ENCODE measurements around the gene IL1R2.
A peak's percentile ranks its signal among the peaks of the same experiment; 100 is the strongest.

IL1R2 gene

DNA sequence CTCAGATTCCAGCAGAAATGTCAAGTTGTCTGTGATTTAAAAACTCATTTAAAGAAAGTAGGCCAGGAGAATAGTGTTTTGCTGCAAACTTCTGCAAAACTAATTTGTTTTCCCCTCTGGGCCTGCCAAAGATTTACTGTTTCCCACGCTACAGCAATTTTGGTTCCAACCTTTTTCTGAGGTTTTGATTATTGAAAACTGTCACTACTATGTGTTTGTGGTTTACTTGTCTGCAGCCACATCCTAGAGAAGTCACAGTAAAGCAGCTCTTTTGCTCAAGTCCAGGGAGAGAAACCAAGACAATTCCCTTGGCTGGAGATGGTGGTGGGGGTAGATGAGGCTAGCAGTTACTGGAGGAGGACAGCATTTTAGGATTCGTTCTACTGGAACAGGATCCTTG is 12.8 kb downstream of the IL1R2 start:
- FAIRE-seq, result no peak
- TF ChIP-seq POU2F2 (IDR thresholded peaks at IDR 0.05; ENCODE audit: low read depth, low read length) (no peak), POLR2A (IDR thresholded peaks at IDR 0.05; ENCODE audit: low read depth, low read length) (no peak), TAF1 (IDR thresholded peaks at IDR 0.05; ENCODE audit: low read depth, low read length) (no peak), PAX5 (IDR thresholded peaks at IDR 0.05; ENCODE audit: insufficient read depth, low read length, severe bottlenecking) (no peak), SPI1 (IDR thresholded peaks at IDR 0.05; ENCODE audit: low read depth, low read length) (no peak), POLR2AphosphoS5 (IDR thresholded peaks at IDR 0.05; ENCODE audit: low read depth, low read length) (no peak)
- DNase-seq (ENCODE audit: insufficient read length, low spot score), result no peak

GRCh38 chr2:102005449-102005848 is 13.7 kb downstream of the IL1R2 start:
- TF ChIP-seq PAX5 (IDR thresholded peaks at IDR 0.05; ENCODE audit: insufficient read depth, low read length, severe bottlenecking) (no peak), SPI1 (IDR thresholded peaks at IDR 0.05; ENCODE audit: low read depth, low read length) (no peak), TAF1 (IDR thresholded peaks at IDR 0.05; ENCODE audit: low read depth, low read length) (no peak), POLR2AphosphoS5 (IDR thresholded peaks at IDR 0.05; ENCODE audit: low read depth, low read length) (no peak), POU2F2 (IDR thresholded peaks at IDR 0.05; ENCODE audit: low read depth, low read length) (no peak), POLR2A (IDR thresholded peaks at IDR 0.05; ENCODE audit: low read depth, low read length) (no peak)
- no peak for FAIRE-seq
- no peak for DNase-seq (ENCODE audit: insufficient read length, low spot score)

DNA sequence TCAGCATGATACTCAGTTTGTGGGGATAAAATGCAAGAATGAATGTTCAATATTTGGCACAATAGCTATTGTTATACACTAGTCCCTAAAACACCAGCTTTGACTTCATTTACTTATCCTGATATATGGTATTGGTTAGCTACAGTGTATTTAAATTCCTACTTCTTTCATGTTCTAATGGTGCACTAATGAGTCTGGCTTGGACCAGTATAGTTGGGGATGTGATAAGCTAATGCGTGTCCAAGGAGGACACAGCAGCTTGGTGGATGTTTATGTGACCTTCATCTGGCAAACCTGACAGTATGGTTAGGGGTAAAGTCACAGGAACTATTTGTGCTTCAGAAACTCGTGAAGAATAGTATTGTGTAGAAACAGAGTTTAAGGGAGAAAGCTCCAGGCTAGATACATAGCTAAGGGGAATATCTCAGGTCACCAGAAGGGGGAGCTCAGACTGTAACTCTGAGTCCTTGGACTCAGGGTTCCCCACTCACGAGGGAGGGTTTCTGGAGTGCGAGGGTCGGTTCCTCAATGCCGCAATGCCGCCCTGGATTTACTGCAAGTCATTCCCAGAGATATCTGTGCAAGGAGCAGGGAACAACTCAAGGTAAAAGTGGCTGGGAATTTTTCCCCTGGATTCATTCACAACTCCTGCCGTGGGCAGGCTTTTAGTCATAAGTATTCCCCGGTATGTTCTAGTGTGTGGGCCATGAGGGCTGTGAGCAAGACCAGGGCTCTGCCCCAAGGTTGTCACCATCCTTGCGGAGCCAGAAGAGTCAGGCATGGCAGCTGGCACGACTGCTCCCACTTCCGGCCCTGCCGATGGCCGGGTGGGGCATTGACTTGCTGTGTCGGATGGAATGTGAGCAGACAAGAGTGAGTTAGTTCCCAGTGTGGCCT is 14.5 kb downstream of the IL1R2 start:
- no peak for TF ChIP-seq SPI1 (IDR thresholded peaks at IDR 0.05; ENCODE audit: low read depth, low read length)
- TF ChIP-seq POU2F2 (IDR thresholded peaks at IDR 0.05; ENCODE audit: low read depth, low read length), result no peak
- TF ChIP-seq TAF1 (IDR thresholded peaks at IDR 0.05; ENCODE audit: low read depth, low read length), result no peak
- no peak for TF ChIP-seq PAX5 (IDR thresholded peaks at IDR 0.05; ENCODE audit: insufficient read depth, low read length, severe bottlenecking)
- TF ChIP-seq POLR2A (IDR thresholded peaks at IDR 0.05; ENCODE audit: low read depth, low read length), result no peak
- TF ChIP-seq POLR2AphosphoS5 (IDR thresholded peaks at IDR 0.05; ENCODE audit: low read depth, low read length), result no peak
- no peak for FAIRE-seq
- peak; percentile 26 for DNase-seq (ENCODE audit: insufficient read length, low spot score)

GRCh38 chr2:102006886-102007278 is 15.1 kb downstream of the IL1R2 start:
- TF ChIP-seq PAX5 (IDR thresholded peaks at IDR 0.05; ENCODE audit: insufficient read depth, low read length, severe bottlenecking), result no peak
- no peak for TF ChIP-seq POLR2AphosphoS5 (IDR thresholded peaks at IDR 0.05; ENCODE audit: low read depth, low read length)
- no peak for TF ChIP-seq POLR2A (IDR thresholded peaks at IDR 0.05; ENCODE audit: low read depth, low read length)
- no peak for TF ChIP-seq POU2F2 (IDR thresholded peaks at IDR 0.05; ENCODE audit: low read depth, low read length)
- no peak for TF ChIP-seq SPI1 (IDR thresholded peaks at IDR 0.05; ENCODE audit: low read depth, low read length)
- no peak for TF ChIP-seq TAF1 (IDR thresholded peaks at IDR 0.05; ENCODE audit: low read depth, low read length)
- FAIRE-seq (no peak), DNase-seq (ENCODE audit: insufficient read length, low spot score) (no peak)

DNA sequence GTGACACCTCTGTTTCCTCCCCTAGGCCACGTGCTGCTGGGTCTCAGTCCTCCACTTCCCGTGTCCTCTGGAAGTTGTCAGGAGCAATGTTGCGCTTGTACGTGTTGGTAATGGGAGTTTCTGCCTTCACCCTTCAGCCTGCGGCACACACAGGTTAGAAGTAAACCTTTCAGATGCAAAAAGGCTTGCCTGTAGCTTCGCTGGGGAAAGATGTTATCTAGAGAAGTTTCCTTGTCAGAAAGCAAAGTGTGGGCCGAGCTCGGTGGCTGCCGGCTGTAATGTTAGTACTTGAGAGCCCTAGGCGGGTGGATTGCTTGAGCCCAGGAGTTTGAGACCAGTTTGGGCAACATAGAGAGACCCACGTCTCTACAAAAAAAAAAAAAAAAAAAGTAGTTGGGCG is 16.7 kb downstream of the IL1R2 start:
- no peak for TF ChIP-seq POU2F2 (IDR thresholded peaks at IDR 0.05; ENCODE audit: low read depth, low read length)
- no peak for TF ChIP-seq TAF1 (IDR thresholded peaks at IDR 0.05; ENCODE audit: low read depth, low read length)
- no peak for TF ChIP-seq SPI1 (IDR thresholded peaks at IDR 0.05; ENCODE audit: low read depth, low read length)
- TF ChIP-seq POLR2A (IDR thresholded peaks at IDR 0.05; ENCODE audit: low read depth, low read length), result no peak
- no peak for TF ChIP-seq PAX5 (IDR thresholded peaks at IDR 0.05; ENCODE audit: insufficient read depth, low read length, severe bottlenecking)
- TF ChIP-seq POLR2AphosphoS5 (IDR thresholded peaks at IDR 0.05; ENCODE audit: low read depth, low read length), result no peak
- FAIRE-seq (no peak), DNase-seq (ENCODE audit: insufficient read length, low spot score) (no peak)

DNA sequence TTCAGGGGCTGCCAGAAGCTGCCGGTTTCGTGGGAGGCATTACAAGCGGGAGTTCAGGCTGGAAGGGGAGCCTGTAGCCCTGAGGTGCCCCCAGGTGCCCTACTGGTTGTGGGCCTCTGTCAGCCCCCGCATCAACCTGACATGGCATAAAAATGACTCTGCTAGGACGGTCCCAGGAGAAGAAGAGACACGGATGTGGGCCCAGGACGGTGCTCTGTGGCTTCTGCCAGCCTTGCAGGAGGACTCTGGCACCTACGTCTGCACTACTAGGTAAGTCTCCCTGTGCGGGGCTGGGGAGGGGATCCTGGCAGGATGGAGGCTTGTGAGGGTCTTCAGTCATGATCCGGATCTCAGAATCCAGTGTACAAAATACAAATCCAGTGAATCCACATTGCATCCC is 17.8 kb downstream of the IL1R2 start:
- DNase-seq (ENCODE audit: insufficient read length, low spot score) (no peak), FAIRE-seq (no peak)
- no peak for TF ChIP-seq PAX5 (IDR thresholded peaks at IDR 0.05; ENCODE audit: insufficient read depth, low read length, severe bottlenecking)
- no peak for TF ChIP-seq POLR2AphosphoS5 (IDR thresholded peaks at IDR 0.05; ENCODE audit: low read depth, low read length)
- no peak for TF ChIP-seq POLR2A (IDR thresholded peaks at IDR 0.05; ENCODE audit: low read depth, low read length)
- TF ChIP-seq POU2F2 (IDR thresholded peaks at IDR 0.05; ENCODE audit: low read depth, low read length), result no peak
- TF ChIP-seq SPI1 (IDR thresholded peaks at IDR 0.05; ENCODE audit: low read depth, low read length), result no peak
- TF ChIP-seq TAF1 (IDR thresholded peaks at IDR 0.05; ENCODE audit: low read depth, low read length), result no peak

GRCh38 chr2:102010902-102011301 is 19.1 kb downstream of the IL1R2 start:
- DNase-seq (ENCODE audit: insufficient read length, low spot score), result no peak
- TF ChIP-seq TAF1 (IDR thresholded peaks at IDR 0.05; ENCODE audit: low read depth, low read length) (no peak), PAX5 (IDR thresholded peaks at IDR 0.05; ENCODE audit: insufficient read depth, low read length, severe bottlenecking) (no peak), POLR2AphosphoS5 (IDR thresholded peaks at IDR 0.05; ENCODE audit: low read depth, low read length) (no peak), POU2F2 (IDR thresholded peaks at IDR 0.05; ENCODE audit: low read depth, low read length) (no peak), POLR2A (IDR thresholded peaks at IDR 0.05; ENCODE audit: low read depth, low read length) (no peak), SPI1 (IDR thresholded peaks at IDR 0.05; ENCODE audit: low read depth, low read length) (no peak)
- FAIRE-seq, result no peak

DNA sequence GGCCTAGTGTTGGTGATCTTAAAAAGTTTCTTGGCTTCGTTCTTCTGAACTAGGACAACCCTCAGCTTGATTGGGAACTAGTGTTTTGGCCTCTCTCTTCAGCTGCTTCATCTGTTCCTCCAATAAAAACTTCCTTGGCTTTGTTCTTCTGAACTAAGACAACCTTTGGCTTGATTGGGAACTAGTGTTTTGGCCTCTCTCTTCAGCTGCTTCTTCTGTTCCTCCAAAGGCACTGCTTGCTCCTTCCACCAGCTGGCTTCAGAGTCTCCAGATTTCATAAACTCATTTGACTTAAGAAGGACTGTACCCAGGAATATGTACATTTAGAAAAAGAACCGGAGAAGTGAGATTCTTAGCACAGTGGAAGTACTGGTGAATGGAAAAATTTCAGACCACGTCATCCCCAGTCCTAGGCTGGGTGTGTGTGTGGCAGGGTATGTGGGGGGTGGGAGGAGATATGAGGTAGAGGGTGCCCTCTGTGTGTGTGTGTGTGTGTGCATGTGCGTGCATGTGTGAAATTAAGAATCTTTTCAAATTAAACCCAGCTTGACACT is 20.4 kb downstream of the IL1R2 start:
- FAIRE-seq (no peak), DNase-seq (ENCODE audit: insufficient read length, low spot score) (no peak)
- TF ChIP-seq POLR2AphosphoS5 (IDR thresholded peaks at IDR 0.05; ENCODE audit: low read depth, low read length) (no peak), SPI1 (IDR thresholded peaks at IDR 0.05; ENCODE audit: low read depth, low read length) (no peak), TAF1 (IDR thresholded peaks at IDR 0.05; ENCODE audit: low read depth, low read length) (no peak)

DNA sequence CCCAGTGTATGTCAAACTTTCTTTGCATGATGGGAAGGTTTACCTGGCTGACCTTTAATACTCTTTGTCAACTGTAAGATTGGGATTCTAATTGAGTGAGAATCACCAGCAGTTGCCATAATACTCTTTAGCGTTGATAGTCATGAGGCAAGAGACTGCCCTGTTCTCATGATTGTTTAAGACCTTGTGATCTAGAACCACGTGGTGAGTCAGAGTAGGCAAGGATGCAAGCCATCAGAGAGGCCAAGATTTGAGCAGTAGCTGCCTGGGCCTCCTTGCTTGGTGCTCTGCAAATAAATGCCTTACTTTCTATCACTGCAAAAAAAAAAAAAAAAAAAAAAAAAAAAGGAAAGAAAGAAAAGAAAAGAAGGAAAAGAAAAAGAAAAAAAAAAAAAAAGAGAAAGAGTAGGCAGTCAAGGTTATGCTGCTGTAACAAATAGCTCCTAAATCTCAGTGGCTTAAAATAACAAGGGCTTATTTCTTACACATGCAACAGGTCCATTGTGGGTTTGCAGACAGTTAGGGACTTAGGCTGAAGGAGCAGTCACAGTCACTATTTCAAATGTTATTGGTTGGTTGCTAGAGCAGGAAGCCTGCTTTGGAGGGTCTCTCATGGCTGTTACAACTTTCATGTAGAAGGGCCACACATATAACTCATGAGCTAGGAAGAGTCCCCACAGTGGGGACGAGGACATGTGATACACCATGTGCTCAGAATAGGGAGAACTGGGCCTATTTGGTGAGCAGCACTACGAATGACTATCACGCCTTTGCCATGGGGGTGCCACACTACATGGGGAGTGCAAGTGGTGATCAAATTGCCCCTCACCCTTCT is 21.7 kb downstream of the IL1R2 start:
- DNase-seq (ENCODE audit: insufficient read length, low spot score) (no peak), FAIRE-seq (no peak)
- no peak for TF ChIP-seq POLR2A (IDR thresholded peaks at IDR 0.05; ENCODE audit: low read depth, low read length)
- no peak for TF ChIP-seq POLR2AphosphoS5 (IDR thresholded peaks at IDR 0.05; ENCODE audit: low read depth, low read length)
